PFSK-1 (cell line): ENCODE measurements around the gene CNTLN.

ENCODE experiments used
- POLR2AphosphoS5 ChIP-seq: IDR thresholded peaks from 2 replicates; pipeline ENCODE4 v1.6.1; 2012; ENCODE audit warnings: low read depth, mild to moderate bottlenecking, control low read depth, low read length, moderate library complexity
- SIN3A ChIP-seq: IDR thresholded peaks from 2 replicates; pipeline ENCODE4 v1.6.1; 2012; ENCODE audit warnings: mild to moderate bottlenecking, low read length, moderate library complexity, borderline replicate concordance; ENCODE audit not compliant: insufficient read depth
- TAF1 ChIP-seq: IDR thresholded peaks from 2 replicates; pipeline ENCODE4 v1.6.1; 2012; ENCODE audit warnings: low read length, control low read depth, borderline replicate concordance; ENCODE audit not compliant: insufficient read depth

- no peak for TF ChIP-seq POLR2AphosphoS5
- no peak for TF ChIP-seq TAF1
- no peak for TF ChIP-seq SIN3A
These were observed 90.6 kb downstream of the CNTLN start for GRCh38 chr9:17225407-17225806.
